HTR-8/SVneo (cell line): ENCODE measurements around the gene AGTR1.
"Not testable (repeated sequence)": the region's sequence is repeated elsewhere in the genome, so short reads cannot be mapped to it uniquely, and the experiment has no call there.

Experiments used
- DNase-seq: peaks from one replicate; pipeline ENCODE4 v3.0.0; 2011; ENCODE audit warnings: low spot score, mixed read lengths; ENCODE audit not compliant: insufficient read length
- FAIRE-seq: peaks from 2 replicates; lab custom pipeline; 2011; peaks lifted over from hg19 to GRCh38; lab: Jason Lieb, UNC

Gene AGTR1

GRCh38 chr3:148756311-148756710, 58.6 kb downstream of the AGTR1 start:
- no peak for FAIRE-seq
- DNase-seq, result no peak

- DNase-seq, result peak; percentile 23
- no peak for FAIRE-seq
These were observed 59.8 kb downstream of the AGTR1 start for GRCh38 chr3:148757238-148758215.

- no peak for DNase-seq
- FAIRE-seq, result no peak
These were observed 60.7 kb downstream of the AGTR1 start for GRCh38 chr3:148758303-148758884.

- no peak for FAIRE-seq
- DNase-seq, result no peak
These were observed 61.7 kb downstream of the AGTR1 start for GRCh38 chr3:148759430-148759829.

GRCh38 chr3:148763156-148763680, 65.5 kb downstream of the AGTR1 start:
- FAIRE-seq, result no peak
- no peak for DNase-seq

GRCh38 chr3:148763986-148764935, 66.6 kb downstream of the AGTR1 start:
- DNase-seq (no peak), FAIRE-seq (no peak)

GRCh38 chr3:148772361-148772760, 74.7 kb downstream of the AGTR1 start:
- DNase-seq, result no peak
- FAIRE-seq, result no peak

- DNase-seq (no peak), FAIRE-seq (no peak)
These were observed 75.1 kb downstream of the AGTR1 start for GRCh38 chr3:148772835-148773234.

- FAIRE-seq (no peak), DNase-seq (no peak)
These were observed 76.1 kb downstream of the AGTR1 start for GRCh38 chr3:148773805-148774204.

- DNase-seq (no peak), FAIRE-seq (no peak)
These were observed 81.2 kb downstream of the AGTR1 start for GRCh38 chr3:148778926-148779325.

- DNase-seq, FAIRE-seq: not testable (repeated sequence)
These were observed 87.3 kb downstream of the AGTR1 start for GRCh38 chr3:148785026-148785425.

- FAIRE-seq, DNase-seq: not testable (repeated sequence)
These were observed 88.5 kb downstream of the AGTR1 start for GRCh38 chr3:148786159-148786558.

- FAIRE-seq (no peak), DNase-seq (peak; percentile 8)
These were observed 91.4 kb downstream of the AGTR1 start for GRCh38 chr3:148789146-148789545.

GRCh38 chr3:148789906-148790305, 92.2 kb downstream of the AGTR1 start:
- FAIRE-seq (no peak), DNase-seq (no peak)

- DNase-seq, result no peak
- FAIRE-seq, result no peak
These were observed 92.7 kb downstream of the AGTR1 start for GRCh38 chr3:148790370-148790769.

- no peak for FAIRE-seq
- no peak for DNase-seq
These were observed 93.4 kb downstream of the AGTR1 start for GRCh38 chr3:148790851-148791735.

- DNase-seq (no peak), FAIRE-seq (no peak)
These were observed 94.2 kb downstream of the AGTR1 start for GRCh38 chr3:148791920-148792319.

GRCh38 chr3:148792516-148792915, 94.8 kb downstream of the AGTR1 start:
- FAIRE-seq (no peak), DNase-seq (no peak)
